Measurements from ENCODE around the gene SERPINB6. TPM values are rescaled to one million over a fixed set of nuclear protein-coding genes. Genes with fewer than 3 reads are reported as not detected.
A peak's percentile ranks its signal among the peaks of the same experiment; 100 is the strongest.

SERPINB6 gene
- total and polyA plus RNA-seq, 9 of the 15 experiments (the other 6 are each of a cell fraction or from before 2014, with no cell fraction given), result 86.6 to 211 (median 143) TPM

DNA sequence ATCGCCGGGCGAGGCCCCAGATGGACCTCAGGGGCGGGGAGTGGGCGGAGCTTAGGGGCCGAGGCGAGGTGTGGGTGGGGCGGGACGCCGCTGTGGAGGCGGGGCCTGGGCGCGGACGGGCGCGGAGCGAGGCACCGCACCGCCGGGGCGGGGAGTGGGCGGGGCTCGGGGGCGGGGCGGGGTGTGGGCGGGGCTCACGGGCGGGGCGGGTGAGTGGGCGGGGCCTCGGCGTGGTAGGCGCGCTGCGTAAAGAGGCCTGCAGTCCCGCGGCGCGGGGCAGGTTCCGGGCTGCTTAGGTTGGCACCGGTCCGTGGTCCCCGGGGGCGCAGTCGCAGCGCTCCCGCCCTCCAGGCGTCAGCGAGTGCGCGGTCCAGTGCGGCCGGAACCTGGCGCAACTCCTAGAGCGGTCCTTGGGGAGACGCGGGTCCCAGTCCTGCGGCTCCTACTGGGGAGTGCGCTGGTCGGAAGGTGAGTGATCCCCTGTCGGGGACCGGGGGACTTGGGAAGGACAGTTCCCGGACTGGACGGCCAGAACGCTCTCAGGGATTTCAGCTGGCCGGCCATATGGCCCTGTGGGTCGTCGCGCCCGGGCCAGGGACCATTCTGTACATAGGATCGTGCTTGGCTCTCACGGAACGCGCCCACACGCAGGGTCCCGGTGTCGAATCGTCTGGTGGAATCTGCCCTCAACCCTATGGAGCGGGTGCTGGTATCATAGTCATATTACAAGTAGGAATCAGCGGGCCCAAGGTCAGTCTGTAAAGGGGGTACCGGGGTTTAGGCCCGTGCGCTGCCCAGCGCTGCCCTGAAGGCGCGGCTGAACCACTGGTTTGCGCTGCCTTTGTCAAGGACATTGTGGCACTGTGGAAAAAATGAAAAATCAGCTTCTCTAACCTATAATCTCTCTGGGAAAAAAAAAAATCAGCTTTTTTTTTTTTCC is 28.5 kb upstream of the SERPINB6 start, which contains the start of gene NQO2 (continued):
- TF ChIP-seq BRCA1 (IDR thresholded peaks at IDR 0.05) (no peak), BRCA1 (CRISPR knock-in tag; IDR thresholded peaks at IDR 0.05) (no peak), OTX1 (CRISPR knock-in tag; IDR thresholded peaks at IDR 0.05) (peak; percentile 78; the same call in 1 of the 2 replicates), ZNF165 (CRISPR knock-in tag; IDR thresholded peaks at IDR 0.05; ENCODE audit: borderline replicate concordance) (no peak), POLR3A (IDR thresholded peaks at IDR 0.05; ENCODE audit: borderline replicate concordance, extremely low read depth, insufficient read depth, insufficient read length) (no peak), RBFOX2 (IDR thresholded peaks at IDR 0.05; ENCODE audit: low read depth, low read length) (peak; percentile 91), RHOXF2B (CRISPR knock-in tag; conservative IDR thresholded peaks at IDR 0.05) (no peak), HIVEP1 (CRISPR knock-in tag; IDR thresholded peaks at IDR 0.05) (no peak), PYGO2 (tag; IDR thresholded peaks at IDR 0.05) (no peak), KAT2B (IDR thresholded peaks at IDR 0.05; ENCODE audit: low read depth, low read length) (no peak), ZNF347 (CRISPR knock-in tag; IDR thresholded peaks at IDR 0.05; ENCODE audit: low read depth) (no peak), ZNF431 (CRISPR knock-in tag; IDR thresholded peaks at IDR 0.05) (no peak), CBX8 (IDR thresholded peaks at IDR 0.05; ENCODE audit: borderline replicate concordance, extremely low read depth, low read depth, low read length, poor library complexity, severe bottlenecking) (no peak), MCM2 (IDR thresholded peaks at IDR 0.05; ENCODE audit: low read depth) (no peak), NR2C2 (CRISPR knock-in tag; IDR thresholded peaks at IDR 0.05) (no peak), NR2C2 (tag; IDR thresholded peaks at IDR 0.05) (no peak), HNRNPH1 (optimal IDR thresholded peaks at IDR 0.05; ENCODE audit: low read depth, low read length) (no peak), CTBP1 (IDR thresholded peaks at IDR 0.05; ENCODE audit: borderline replicate concordance) (peak; percentile 20; the same call in 1 of the 2 replicates), DPF2 (IDR thresholded peaks at IDR 0.05) (no peak), HDAC2 (IDR thresholded peaks at IDR 0.05) (peak; percentile 10; the same call in 1 of the 2 replicates)
- TF ChIP-seq, protein P1, sequence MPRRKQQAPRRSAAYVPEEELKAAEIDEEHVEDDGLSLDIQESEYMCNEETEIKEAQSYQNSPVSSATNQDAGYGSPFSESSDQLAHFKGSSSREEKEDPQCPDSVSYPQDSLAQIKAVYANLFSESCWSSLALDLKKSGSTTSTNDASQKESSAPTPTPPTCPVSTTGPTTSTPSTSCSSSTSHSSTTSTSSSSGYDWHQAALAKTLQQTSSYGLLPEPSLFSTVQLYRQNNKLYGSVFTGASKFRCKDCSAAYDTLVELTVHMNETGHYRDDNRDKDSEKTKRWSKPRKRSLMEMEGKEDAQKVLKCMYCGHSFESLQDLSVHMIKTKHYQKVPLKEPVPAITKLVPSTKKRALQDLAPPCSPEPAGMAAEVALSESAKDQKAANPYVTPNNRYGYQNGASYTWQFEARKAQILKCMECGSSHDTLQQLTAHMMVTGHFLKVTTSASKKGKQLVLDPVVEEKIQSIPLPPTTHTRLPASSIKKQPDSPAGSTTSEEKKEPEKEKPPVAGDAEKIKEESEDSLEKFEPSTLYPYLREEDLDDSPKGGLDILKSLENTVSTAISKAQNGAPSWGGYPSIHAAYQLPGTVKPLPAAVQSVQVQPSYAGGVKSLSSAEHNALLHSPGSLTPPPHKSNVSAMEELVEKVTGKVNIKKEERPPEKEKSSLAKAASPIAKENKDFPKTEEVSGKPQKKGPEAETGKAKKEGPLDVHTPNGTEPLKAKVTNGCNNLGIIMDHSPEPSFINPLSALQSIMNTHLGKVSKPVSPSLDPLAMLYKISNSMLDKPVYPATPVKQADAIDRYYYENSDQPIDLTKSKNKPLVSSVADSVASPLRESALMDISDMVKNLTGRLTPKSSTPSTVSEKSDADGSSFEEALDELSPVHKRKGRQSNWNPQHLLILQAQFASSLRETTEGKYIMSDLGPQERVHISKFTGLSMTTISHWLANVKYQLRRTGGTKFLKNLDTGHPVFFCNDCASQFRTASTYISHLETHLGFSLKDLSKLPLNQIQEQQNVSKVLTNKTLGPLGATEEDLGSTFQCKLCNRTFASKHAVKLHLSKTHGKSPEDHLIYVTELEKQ (CRISPR knock-in tag; IDR thresholded peaks at IDR 0.05), result no peak
- TF ChIP-seq, protein P2, sequence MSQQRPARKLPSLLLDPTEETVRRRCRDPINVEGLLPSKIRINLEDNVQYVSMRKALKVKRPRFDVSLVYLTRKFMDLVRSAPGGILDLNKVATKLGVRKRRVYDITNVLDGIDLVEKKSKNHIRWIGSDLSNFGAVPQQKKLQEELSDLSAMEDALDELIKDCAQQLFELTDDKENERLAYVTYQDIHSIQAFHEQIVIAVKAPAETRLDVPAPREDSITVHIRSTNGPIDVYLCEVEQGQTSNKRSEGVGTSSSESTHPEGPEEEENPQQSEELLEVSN (IDR thresholded peaks at IDR 0.05; ENCODE audit: borderline replicate concordance in 1 of 2, extremely low read depth in 1 of 2, insufficient read depth in 1 of 2, insufficient read length in 1 of 2, low read depth in 1 of 2, low read length in 1 of 2, poor library complexity in 1 of 2, severe bottlenecking in 1 of 2), result peak; percentile 11 to 56

Measured in K562 (cell line).